Erythroblast (primary cell): Measurements from ENCODE around the gene CLCNKA.
"Not testable (repeated sequence)": the region's sequence is repeated elsewhere in the genome, so short reads cannot be mapped to it uniquely, and the experiment has no call there.

ENCODE experiments used
- GATA1 ChIP-seq: IDR thresholded peaks from 2 replicates; pipeline ENCODE4 v1.6.1; 2011; ENCODE audit warnings: low read depth, mild to moderate bottlenecking, control low read depth, low read length, moderate library complexity
- POLR2A ChIP-seq: IDR thresholded peaks from 2 replicates; pipeline ENCODE4 v1.6.1; 2011; ENCODE audit warnings: mild to moderate bottlenecking, low read length

GRCh38 chr1:16033103-16033632 is 11.3 kb downstream of the CLCNKA start:
- not testable (repeated sequence) for TF ChIP-seq POLR2A, GATA1
